Measurements from ENCODE around the gene AP3B1.
"Not testable (repeated sequence)": the region's sequence is repeated elsewhere in the genome, so short reads cannot be mapped to it uniquely, and the experiment has no call there.

Gene AP3B1

GRCh38 chr5:78077369-78078068 lies 217.0 kb downstream of the AP3B1 start:
- no peak overlapping the region for H3K4me3 ChIP-seq (ENCODE audit: control insufficient read depth, low read depth, low read length)
- TF ChIP-seq CTCF (conservative IDR thresholded peaks at IDR 0.05; ENCODE audit: control insufficient read depth, insufficient read depth, low read depth, low read length), result no peak
- no peak for DNase-seq (ENCODE audit: low read depth)

DNA sequence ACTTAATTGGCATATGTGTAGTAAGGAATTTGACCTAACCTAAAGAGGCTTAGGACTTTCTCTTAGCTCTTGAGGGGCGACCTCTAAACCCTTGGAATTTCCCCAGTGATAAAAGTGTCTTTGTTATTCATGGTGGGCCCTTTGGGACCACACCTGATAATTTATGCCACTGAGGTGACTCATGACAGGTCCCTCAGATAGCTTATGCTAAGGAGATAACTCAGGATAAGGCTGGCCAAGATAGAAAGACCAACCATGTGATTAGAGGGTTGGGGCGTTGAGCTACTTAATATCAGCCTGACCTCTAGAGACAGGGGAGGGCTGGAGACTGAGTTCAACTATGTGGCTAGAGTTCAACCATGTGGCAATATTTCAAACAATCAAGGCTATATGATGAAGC lies 218.1 kb downstream of the AP3B1 start:
- TF ChIP-seq CTCF (conservative IDR thresholded peaks at IDR 0.05; ENCODE audit: control insufficient read depth, insufficient read depth, low read depth, low read length), result no peak
- DNase-seq (ENCODE audit: low read depth), result no peak
- no peak overlapping the region for H3K4me3 ChIP-seq (ENCODE audit: control insufficient read depth, low read depth, low read length)

GRCh38 chr5:78075301-78075700 lies 219.2 kb downstream of the AP3B1 start:
- TF ChIP-seq CTCF (conservative IDR thresholded peaks at IDR 0.05; ENCODE audit: control insufficient read depth, insufficient read depth, low read depth, low read length), result no peak
- no peak for DNase-seq (ENCODE audit: low read depth)
- H3K4me3 ChIP-seq (ENCODE audit: control insufficient read depth, low read depth, low read length), result no peak overlapping the region

DNA sequence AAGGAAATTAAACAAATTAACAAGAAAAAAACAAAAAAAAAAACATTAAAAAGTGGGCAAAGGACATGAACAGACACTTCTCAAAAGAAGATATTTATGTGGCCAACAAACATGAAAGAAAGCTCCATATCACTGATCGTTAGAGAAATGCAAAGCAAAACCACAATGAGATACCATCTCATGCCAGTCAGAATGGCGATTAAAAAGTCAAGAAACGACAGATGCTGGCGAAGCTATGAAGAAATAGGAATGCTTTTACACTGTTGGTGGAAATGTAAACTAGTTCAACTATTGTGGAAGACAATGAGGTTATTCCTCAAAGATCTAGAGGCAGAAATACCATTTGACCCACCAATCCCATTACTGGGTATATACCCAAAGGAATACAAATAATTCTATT lies 223.8 kb downstream of the AP3B1 start:
- H3K4me3 ChIP-seq (ENCODE audit: control insufficient read depth, low read depth, low read length); DNase-seq (ENCODE audit: low read depth): not testable (repeated sequence)

DNA sequence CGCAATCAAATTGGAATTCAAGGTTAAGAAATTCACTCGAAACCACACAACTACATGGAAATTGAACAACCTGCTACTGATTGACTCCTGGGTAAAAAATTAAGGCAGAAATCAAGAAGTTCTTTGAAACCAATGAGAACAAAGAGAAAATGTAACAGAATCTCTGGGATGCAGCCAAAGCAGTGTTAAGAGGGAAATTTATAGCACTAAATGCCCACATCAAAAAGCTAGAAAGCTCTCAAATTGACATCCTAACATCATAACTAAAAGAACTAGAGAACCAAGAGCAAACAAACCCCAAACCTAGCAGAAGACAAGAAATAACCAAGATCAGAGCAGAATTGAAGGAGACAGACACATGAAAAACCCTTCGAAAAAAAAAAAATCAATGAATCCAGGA lies 226.9 kb downstream of the AP3B1 start:
- not testable (repeated sequence) for H3K4me3 ChIP-seq (ENCODE audit: control insufficient read depth, low read depth, low read length); DNase-seq (ENCODE audit: low read depth)

DNA sequence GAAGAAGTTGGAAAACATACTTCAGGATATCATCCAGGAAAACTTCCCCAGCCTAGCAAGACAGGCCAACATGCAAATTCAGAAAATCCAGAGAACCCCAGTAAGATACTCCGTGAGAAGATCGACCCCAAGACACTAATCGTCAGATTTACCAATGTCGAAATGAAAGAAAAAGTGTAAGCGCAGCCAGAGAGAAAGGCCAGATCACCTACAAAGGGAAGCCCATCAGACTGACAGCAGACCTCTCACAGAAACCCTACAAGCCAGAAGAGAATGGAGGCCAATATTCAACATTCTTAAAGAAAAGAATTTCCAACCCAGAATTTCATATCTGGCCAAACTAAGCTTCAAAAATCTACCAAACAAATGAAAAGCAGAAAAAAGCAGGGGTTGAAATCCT lies 227.8 kb downstream of the AP3B1 start:
- not testable (repeated sequence) for H3K4me3 ChIP-seq (ENCODE audit: control insufficient read depth, low read depth, low read length); DNase-seq (ENCODE audit: low read depth)

- TF ChIP-seq CTCF (conservative IDR thresholded peaks at IDR 0.05; ENCODE audit: control insufficient read depth, insufficient read depth, low read depth, low read length), result peak; percentile 2
- H3K4me3 ChIP-seq (ENCODE audit: control insufficient read depth, low read depth, low read length), result no peak overlapping the region
- DNase-seq (ENCODE audit: low read depth), result peak; percentile 1
These were observed 228.8 kb downstream of the AP3B1 start for GRCh38 chr5:78065663-78066062.

GRCh38 chr5:78064941-78065472 lies 229.5 kb downstream of the AP3B1 start:
- TF ChIP-seq CTCF (conservative IDR thresholded peaks at IDR 0.05; ENCODE audit: control insufficient read depth, insufficient read depth, low read depth, low read length), result no peak
- no peak overlapping the region for H3K4me3 ChIP-seq (ENCODE audit: control insufficient read depth, low read depth, low read length)
- peak; percentile 1 for DNase-seq (ENCODE audit: low read depth)

Measured in fibroblast of mammary gland (primary cell).